HG02642 (cell line): ENCODE measurements around the gene CCDC40.
"Not testable (repeated sequence)": the region's sequence is repeated elsewhere in the genome, so short reads cannot be mapped to it uniquely, and the experiment has no call there.

ENCODE experiments used
- ATAC-seq: cut with Tn5 transposase; IDR thresholded peaks from one replicate; pipeline ENCODE4 v1.9.1; 2021; ENCODE audit warnings: mild to moderate bottlenecking; ENCODE audit not compliant: unreplicated experiment, poor library complexity

The CCDC40 gene

DNA sequence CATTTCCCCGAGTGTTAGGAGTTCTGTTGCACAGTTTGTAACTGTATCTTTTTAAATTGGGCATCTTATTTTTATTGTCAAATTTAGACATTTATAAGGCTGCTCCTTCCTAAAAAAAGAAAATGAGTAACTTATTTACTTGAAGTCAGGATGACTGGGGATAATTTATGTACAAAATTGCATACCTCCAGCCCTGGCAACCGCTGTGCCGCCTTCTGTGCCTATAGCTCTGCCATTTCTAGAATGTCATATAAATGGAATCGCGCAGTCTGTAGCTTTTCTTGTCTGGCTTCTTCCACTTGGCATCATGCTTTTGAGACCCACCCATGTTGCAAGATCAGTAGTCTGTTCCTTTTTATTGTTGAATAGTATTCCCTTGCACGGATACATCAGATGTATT lies 36.0 kb downstream of the CCDC40 start:
- ATAC-seq, result no peak

DNA sequence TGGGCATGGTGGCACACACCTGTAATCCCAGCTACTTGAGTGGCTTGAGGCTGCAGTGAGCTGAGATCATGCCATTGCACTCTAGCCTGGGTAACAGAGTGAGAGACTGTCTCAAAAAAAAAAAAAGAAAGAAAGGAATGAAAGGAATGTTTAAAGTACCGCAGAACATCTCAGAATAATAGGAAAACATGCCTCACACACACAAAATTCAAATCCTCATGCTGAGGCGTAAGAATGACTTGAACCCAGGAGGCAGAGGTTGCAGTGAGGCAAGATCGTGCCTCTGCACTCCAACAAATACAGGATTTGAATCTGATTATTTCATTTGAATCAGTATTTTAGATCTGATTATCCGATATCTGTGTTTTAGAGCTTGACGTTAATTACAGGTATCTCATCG lies 43.6 kb downstream of the CCDC40 start:
- ATAC-seq, result no peak

GRCh38 chr17:80081596-80081995 lies 45.2 kb downstream of the CCDC40 start:
- no peak for ATAC-seq

- ATAC-seq, result no peak
Observed at GRCh38 chr17:80082403-80083135, 46.1 kb downstream of the CCDC40 start.

- ATAC-seq, result no peak
Observed at GRCh38 chr17:80083136-80083661, 46.8 kb downstream of the CCDC40 start.

- no peak for ATAC-seq
Observed at GRCh38 chr17:80084773-80085172, 48.3 kb downstream of the CCDC40 start.

DNA sequence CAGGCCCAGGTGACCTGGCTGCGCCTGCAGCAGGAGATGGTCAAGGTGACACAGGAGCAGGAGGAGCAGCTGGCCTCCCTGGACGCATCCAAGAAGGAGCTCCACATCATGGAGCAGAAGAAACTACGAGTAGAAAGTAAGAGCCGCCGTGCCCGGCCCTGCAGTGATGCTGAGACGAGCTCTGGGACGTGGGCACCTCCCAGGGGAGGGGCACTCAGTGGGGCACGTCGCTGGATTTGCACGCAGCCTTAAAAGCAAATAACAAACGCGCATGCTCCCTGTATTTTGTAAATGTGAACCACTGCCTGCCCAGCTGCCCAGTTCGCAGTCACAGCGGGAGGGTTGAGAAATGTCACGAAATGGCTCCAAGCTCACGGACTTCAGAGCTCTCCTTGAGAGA lies 49.6 kb downstream of the CCDC40 start:
- ATAC-seq, result no peak

DNA sequence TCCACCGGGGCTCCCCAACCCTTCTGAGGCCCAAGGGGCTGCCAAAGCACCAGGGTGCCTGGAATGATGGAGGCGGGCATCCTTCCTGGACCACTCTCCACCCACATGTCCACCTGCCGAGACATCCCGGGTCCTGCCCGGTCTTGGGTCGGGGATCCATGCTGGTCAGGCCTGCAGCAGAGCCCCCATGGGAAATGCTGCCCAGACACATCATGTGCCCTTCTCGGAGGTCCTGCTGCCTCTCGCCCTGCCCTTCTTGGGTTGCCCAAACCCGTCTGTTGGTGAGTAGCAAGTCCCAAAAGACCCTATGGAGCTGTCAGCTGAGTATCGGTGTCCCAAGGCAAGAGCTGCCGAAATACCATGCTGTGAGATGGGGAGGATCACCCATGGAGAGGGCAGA lies 50.2 kb downstream of the CCDC40 start:
- no peak for ATAC-seq

DNA sequence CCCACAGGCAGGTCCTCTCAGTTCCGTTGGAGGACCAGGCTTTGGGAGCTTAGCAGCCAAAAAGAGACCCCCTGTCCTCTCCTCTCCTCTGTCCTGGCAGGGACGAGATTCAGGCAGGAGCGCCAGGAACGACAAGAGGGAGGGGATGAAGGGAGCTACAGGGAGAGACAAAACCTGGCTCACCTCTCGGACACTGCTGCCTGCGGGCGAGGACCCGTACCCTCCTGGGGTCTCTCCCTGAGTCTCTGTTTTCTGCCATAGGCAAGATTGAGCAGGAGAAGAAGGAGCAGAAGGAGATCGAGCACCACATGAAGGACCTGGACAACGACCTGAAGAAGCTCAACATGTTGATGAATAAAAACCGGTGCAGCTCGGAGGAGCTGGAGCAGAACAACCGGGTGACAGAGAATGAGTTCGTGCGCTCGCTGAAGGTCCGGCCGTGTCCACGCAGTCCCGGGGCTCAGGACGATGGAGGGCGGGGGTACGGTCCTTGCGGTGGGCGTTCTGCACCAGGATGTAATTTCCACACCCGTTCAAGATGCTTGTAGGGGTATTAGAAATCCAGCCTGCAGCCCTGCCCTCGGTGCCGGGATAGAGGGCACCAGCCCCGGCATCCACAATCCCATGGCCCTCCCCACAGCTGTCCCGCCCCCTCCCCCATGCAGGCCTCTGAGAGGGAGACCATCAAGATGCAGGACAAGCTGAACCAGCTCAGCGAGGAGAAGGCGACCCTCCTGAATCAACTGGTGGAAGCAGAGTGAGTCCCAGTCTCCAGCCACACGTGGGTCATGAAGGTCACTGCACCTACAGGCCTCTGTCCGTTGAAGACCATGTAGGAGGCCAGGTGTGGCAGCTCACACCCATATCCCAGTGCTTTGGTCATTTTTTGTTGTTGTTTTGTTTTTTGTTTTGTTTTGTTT lies 51.2 kb downstream of the CCDC40 start:
- no peak for ATAC-seq

GRCh38 chr17:80089762-80090161 lies 53.3 kb downstream of the CCDC40 start:
- no peak for ATAC-seq

DNA sequence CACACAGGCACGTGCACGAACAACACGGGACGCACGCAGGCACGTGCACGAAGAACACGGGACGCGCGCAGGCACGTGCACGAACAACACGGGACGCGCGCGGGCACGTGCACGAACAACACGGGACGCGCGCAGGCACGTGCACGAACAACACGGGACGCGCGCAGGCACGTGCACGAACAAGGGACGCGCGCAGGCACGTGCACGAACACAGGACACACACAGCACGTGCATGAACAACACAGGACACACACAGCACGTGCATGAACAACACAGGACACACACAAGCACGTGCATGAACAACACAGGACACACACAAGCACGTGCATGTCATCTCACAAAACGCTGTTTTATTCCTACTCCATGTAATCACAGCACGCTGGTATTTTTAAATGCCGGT lies 53.7 kb downstream of the CCDC40 start:
- ATAC-seq, result not testable (repeated sequence)

DNA sequence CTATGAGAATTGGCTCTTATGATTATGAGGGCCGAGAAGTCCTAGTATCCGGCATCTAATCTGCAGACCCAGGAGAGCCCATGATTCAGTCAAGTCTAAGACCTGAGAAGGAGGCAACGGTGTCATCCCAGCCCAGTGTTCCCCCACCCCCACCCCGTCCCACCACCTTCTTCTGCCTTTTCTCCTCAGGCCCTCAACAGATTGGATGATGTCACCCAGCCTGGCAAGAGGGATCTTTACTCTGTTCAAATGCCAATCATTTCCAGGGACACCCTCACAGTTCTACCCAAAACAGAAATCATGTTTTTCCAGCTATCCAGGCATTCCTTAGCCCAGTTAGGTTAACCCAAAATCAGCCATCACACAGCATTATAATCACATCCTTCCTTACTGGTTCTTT lies 54.9 kb downstream of the CCDC40 start:
- no peak for ATAC-seq

DNA sequence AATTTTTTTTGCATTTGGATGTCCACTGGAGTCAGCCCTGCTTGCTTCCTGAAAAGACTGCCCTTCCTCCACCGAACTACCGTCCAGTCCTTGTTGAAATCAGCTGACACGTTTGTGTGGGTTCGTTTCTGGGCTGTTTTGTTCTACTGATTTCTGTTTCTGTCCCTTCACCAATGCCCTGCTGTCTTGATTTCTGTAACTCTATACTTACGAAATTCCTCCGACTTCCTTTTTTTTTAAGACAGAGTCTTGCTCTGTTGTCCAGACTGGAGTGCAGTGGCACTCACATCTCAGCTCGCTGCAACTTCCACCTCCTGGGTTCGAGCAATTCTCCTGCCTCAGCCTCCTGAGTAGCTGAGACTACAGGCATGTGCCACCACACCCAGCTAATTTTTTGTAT lies 56.5 kb downstream of the CCDC40 start:
- ATAC-seq, result no peak

- no peak for ATAC-seq
Observed at GRCh38 chr17:80095038-80095843, 58.8 kb downstream of the CCDC40 start.

GRCh38 chr17:80095844-80096475 lies 59.5 kb downstream of the CCDC40 start:
- ATAC-seq, result no peak

- ATAC-seq, result no peak
Observed at GRCh38 chr17:80096561-80097021, 60.1 kb downstream of the CCDC40 start.

DNA sequence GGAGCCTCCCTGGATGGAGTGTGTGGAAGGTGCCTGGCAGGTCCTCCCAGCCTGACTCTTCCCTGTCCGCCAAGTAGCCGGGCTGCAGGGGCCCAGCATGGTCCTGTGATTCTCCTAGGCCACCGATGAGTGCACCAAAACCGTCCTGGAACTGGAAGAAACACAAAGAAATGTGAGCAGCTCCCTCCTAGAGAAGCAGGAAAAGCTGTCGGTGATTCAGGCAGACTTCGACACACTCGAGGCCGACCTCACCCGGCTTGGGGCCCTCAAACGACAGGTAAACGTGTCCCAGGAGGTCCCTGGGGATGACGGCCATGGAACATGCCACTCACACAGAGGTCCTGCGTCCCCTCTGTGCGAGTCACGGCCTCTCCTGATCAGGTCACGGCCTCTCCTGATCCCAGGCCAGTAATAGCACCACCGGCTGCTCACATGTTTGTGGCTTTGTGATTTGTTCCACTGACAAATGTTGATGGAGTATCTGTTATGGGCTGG lies 60.7 kb downstream of the CCDC40 start:
- ATAC-seq, result no peak

GRCh38 chr17:80097844-80098691 lies 61.6 kb downstream of the CCDC40 start:
- ATAC-seq, result no peak
